Activated CD8-positive, alpha-beta memory T cell treated with anti-CD3 and anti-CD28 coated beads, Interleukin-2, amount 50 U/mL, for 24 hours (primary cell): ENCODE measurements around the gene DGKD.

Experiments
- DNase-seq: peaks from one replicate; pipeline ENCODE4 v3.0.0-alpha.2; 2020; ENCODE audit errors: extremely low read depth

Gene DGKD

GRCh38 chr2:233428438-233428837 lies 74.1 kb downstream of the DGKD start:
- no peak for DNase-seq

- DNase-seq: no peak
Measured at GRCh38 chr2:233429175-233429897, 75.0 kb downstream of the DGKD start.

- DNase-seq: no peak
Measured at GRCh38 chr2:233430081-233430480, 75.8 kb downstream of the DGKD start.

- no peak for DNase-seq
Measured at GRCh38 chr2:233430651-233431050, 76.4 kb downstream of the DGKD start.

GRCh38 chr2:233433029-233433428 lies 78.7 kb downstream of the DGKD start:
- DNase-seq: no peak

- no peak for DNase-seq
Measured at GRCh38 chr2:233433794-233434193, 79.5 kb downstream of the DGKD start.

GRCh38 chr2:233434666-233435330 lies 80.5 kb downstream of the DGKD start:
- DNase-seq: no peak

- DNase-seq: no peak
Measured at GRCh38 chr2:233435436-233436190, 81.3 kb downstream of the DGKD start.

- DNase-seq: no peak
Measured at GRCh38 chr2:233436191-233436581, 81.9 kb downstream of the DGKD start.

- no peak for DNase-seq
Measured at GRCh38 chr2:233436691-233437438, 82.6 kb downstream of the DGKD start.

GRCh38 chr2:233437439-233437955 lies 83.2 kb downstream of the DGKD start:
- no peak for DNase-seq

GRCh38 chr2:233438573-233439147 lies 84.4 kb downstream of the DGKD start:
- no peak for DNase-seq

- no peak for DNase-seq
Measured at GRCh38 chr2:233439191-233439590, 84.9 kb downstream of the DGKD start.

GRCh38 chr2:233440314-233440713 lies 86.0 kb downstream of the DGKD start:
- no peak for DNase-seq

GRCh38 chr2:233440714-233441113 lies 86.4 kb downstream of the DGKD start:
- no peak for DNase-seq

GRCh38 chr2:233441161-233442027 lies 87.1 kb downstream of the DGKD start:
- DNase-seq: no peak

GRCh38 chr2:233442028-233442310 lies 87.7 kb downstream of the DGKD start:
- DNase-seq: no peak

- peak; percentile 48 for DNase-seq
Measured at GRCh38 chr2:233443511-233444183, 89.4 kb downstream of the DGKD start.

GRCh38 chr2:233444501-233444900 lies 90.2 kb downstream of the DGKD start:
- DNase-seq: no peak

- DNase-seq: no peak
Measured at GRCh38 chr2:233445152-233445830, 91.0 kb downstream of the DGKD start.
